Stimulated activated CD8-positive, alpha-beta memory T cell treated with anti-CD3 and anti-CD28 coated beads, Interleukin-12 subunit alpha, Interleukin-12 subunit beta, amount 100 ng/mL, for 1 hour (primary cell): ENCODE data around the gene RASGEF1B.

ENCODE experiments used
- DNase-seq: peaks from one replicate; pipeline ENCODE4 v3.0.0-alpha.2; 2020; ENCODE audit warnings: low read depth

The RASGEF1B gene

DNA sequence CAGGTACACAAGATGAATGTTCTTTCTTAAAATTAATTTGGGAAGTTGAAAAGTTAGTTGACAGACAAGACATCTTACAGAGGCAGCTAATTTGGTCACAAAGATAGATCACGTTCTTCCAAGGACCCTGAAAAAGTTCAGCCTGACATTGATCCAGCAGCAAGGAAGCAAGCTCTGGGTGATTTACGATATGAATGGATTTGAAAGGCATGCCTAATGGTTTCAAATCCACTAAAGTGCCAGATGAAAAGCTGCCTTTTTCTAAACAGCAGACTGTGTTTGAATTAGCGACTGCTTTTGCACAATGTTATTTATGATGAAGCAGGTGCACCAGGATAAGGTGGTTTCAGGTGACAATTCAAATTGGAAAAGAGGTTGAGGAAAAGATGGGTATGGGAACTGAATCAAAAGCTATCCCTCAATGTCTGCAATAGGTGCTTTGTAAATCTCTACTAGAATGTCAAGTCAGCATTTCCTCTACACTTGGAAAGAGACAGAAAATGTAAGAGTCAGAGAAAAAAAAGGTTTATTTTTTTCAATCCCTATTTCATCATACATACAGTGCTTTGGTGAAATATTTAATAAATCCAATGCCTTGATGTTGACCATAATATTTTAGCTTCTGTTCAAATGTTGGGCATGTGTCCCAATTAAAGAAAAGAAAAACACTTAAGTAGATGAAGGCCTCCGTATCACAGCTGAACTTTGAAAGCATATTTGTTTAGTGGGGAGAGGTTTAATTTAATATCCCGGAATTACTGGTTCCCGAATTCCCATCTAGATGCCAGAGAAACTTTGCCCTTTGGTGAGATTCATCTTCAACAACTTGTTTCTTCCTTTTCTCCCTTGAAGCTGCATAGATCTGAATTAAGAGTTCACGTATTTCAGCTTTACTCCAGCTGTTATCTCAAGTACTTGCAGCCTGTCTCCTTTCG, 6.0 kb downstream of the RASGEF1B start:
- DNase-seq, result no peak

DNA sequence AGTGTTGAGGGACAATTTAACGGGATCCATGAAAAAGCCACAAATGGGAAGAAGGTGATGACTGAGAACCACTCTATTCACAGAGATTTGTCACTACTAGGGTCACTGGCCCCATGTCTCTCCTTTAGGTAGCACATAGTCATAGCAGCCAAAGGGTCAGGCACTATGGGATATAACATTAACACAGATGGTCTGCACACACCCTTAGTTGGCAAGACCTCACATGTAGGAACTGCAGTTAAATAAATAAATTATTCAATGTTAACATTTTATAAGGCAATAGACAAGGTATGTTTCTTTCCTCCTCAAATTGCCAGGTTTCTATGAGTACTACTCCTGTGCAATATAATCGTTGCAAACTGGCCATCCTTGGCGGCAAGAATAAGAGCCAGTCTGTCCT, 10.9 kb downstream of the RASGEF1B start:
- DNase-seq, result no peak

- DNase-seq, result no peak
Measured at GRCh38 chr4:81460191-81460701, 11.5 kb downstream of the RASGEF1B start.

- no peak for DNase-seq
Measured at GRCh38 chr4:81459228-81459627, 12.5 kb downstream of the RASGEF1B start.

- DNase-seq, result no peak
Measured at GRCh38 chr4:81457921-81458520, 13.7 kb downstream of the RASGEF1B start.

DNA sequence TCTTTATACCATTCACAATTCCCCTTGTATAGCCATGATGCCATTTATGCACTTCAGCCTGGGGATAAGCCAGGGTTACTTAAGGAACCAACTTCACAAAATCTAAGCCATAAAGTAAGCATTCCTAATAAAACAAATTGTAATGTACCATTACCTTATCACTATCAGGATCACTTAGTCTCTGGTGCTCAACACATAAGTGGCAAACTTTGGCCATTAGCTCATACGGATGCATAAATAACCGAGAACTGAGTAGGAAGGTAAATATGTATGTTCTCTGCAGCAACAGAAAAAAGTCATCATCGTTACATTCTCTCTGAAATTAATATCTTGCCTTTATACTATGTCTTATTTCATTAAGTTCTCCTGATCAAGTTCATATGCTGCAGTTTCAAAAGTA, 14.4 kb downstream of the RASGEF1B start:
- no peak for DNase-seq

DNA sequence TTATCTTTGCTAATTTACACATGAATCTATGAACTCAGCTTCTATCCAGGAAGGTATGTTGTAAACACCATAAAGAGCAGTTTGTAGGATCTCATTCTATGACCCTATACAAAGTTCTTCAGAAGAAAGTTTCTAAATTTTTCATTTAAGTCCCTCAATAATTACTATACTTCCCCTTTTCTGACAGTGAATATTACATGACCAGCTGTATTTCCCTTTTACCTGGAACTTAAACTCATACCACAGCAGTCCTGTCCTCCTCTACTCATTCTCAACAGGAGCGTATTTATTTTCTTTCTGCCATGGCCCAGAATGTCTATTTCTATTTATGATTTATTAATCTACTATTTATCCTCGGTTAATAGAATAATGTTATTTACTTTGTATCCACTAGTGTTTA, 15.8 kb downstream of the RASGEF1B start:
- DNase-seq, result no peak

- DNase-seq, result no peak
Measured at GRCh38 chr4:81454948-81455347, 16.8 kb downstream of the RASGEF1B start.

DNA sequence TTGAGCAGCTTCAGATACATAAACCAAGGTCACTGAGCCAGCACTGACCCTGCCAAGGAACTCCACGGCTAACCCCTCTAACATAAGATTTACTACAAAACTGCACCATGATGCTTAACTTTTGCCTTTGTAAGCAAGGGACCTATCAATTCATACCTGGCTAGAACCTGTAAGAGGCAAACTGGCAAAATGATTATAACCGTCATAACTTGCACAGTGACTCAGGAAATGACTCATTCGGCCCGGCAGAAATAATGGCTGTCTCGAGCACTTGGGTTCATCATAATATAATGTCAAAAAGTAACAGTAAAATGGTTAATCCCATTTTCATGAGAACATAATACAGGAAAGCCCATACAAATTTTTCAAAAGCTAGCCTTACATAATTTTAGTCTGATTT, 17.2 kb downstream of the RASGEF1B start:
- peak; percentile 14 for DNase-seq

DNA sequence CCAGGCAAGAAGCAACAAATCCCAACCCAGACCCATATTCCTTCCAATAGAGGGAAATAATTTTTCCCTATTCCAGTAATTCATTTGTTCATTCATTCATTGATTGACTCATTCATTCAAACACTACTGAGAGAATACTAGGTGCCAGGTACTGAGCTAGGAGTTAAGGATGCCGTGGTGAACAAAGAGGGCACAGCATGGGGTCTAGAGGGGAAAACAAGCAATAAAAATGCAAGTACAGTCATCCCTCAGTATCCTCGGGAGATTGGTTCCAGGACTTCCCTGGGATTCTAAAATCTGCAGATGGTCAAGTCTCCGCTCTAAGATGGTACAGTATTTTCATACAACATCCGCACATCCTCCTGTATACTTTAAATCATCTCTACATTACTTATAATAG, 18.7 kb downstream of the RASGEF1B start:
- DNase-seq, result no peak

- DNase-seq, result no peak
Measured at GRCh38 chr4:81452452-81453006, 19.2 kb downstream of the RASGEF1B start.

GRCh38 chr4:81449015-81449414, 22.7 kb downstream of the RASGEF1B start:
- no peak for DNase-seq

DNA sequence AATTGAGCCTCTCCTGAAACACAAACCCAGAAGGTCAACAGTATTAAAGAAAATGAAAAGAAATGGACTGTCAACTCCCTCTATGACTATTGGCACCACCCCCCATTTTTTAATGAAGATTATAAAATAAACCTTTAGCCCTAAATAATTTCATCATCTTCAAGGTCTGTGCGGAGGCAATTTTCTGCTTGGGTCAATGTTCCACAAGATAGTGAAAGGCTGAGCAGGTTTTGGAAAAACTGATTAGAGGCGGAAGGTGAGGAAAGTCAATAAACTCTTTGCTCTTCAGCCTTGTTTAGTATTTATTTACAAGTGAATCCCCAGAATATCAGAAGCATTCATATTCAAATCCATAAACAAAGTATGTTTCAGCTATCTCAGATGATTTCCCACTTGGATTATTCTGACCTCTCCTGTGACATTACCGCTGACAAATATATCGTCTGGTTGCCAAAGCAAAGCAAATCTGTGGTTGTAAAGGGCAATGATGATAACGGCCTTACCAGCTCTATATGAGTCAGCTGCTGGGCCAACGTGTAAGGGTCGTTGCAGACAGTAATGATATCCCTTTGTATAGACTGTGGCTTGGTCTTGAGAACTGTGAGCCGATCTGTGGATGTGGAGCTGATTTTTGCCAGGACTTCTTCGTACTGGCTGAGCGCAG, 24.0 kb downstream of the RASGEF1B start:
- no peak for DNase-seq

- DNase-seq, result no peak
Measured at GRCh38 chr4:81446634-81447033, 25.1 kb downstream of the RASGEF1B start.

DNA sequence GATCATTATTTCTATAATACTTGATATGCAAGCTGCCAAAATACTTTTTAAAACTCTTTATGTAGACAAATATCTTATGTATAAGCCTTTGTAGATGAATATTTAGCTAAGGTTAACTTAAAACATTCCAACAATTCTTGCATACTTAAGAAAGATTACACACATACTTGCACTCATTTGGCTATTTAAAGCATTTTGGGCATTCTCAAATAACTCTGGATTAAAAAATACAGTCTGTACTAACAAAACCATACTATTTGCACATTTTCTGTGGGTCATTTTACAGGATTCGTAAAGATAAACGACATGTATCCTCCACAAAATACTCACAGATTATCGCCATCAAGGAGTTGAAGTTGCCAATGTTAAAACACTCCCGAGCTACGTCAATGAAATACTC, 26.5 kb downstream of the RASGEF1B start:
- no peak for DNase-seq

GRCh38 chr4:81442484-81443085, 29.1 kb downstream of the RASGEF1B start:
- DNase-seq, result no peak

GRCh38 chr4:81440949-81441348, 30.8 kb downstream of the RASGEF1B start:
- DNase-seq, result no peak

DNA sequence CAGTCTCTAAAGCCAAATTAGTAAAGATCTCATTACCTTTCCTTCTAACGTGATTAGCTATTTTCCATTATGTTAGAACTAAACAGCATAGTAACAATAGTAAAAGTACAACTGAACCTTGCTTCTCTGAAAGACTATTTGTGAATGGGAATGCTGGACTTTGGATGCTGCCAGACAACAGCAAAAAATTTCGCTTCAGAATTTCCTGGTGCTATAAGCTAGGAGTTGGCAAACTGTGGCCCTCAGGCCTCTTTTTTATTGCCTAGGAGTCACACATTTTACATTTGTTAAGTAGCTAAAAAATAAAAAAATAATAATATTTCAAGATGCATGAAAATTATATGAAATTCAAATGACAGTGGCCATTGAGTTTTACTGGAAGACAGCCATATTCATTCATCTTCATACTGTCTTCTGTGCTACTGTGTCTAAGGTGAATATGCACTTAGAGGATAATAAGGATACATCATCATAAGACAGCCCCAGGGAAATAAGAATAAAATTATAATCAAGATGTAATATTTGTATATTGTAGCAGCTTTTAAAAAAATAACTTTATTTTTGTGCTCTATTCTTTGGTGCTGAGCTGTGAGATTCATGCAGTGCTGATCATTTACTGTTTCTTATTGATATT, 34.6 kb downstream of the RASGEF1B start:
- DNase-seq, result no peak

- DNase-seq, result no peak
Measured at GRCh38 chr4:81436096-81436495, 35.6 kb downstream of the RASGEF1B start.

- no peak for DNase-seq
Measured at GRCh38 chr4:81432825-81433224, 38.9 kb downstream of the RASGEF1B start.

GRCh38 chr4:81431971-81432370, 39.7 kb downstream of the RASGEF1B start:
- no peak for DNase-seq

- no peak for DNase-seq
Measured at GRCh38 chr4:81429607-81430006, 42.1 kb downstream of the RASGEF1B start.
